Stimulated activated memory B cell treated with anti-CD40 and anti-IgM and Interleukin-4, amounts not matched to agents 10 μg/mL and 1 μg/mL and 100 μg/mL, for 72 hours (primary cell): Measurements from ENCODE around the gene NSUN6.

Experiments
- ATAC-seq: fragments of 150-1000 bp; cut with Tn5 transposase; 2 replicates; pipeline ENCODE4 v1.10.0; 2021
- H3K27ac Mint-ChIP-seq: one replicate; pipeline ENCODE4 v1.8.0; 2022; ENCODE audit warnings: mild to moderate bottlenecking, mixed read lengths
- H3K27me3 Mint-ChIP-seq: one replicate; pipeline ENCODE4 v1.8.0; 2022; ENCODE audit warnings: mixed read lengths
- H3K36me3 Mint-ChIP-seq: one replicate; pipeline ENCODE4 v1.8.0; 2022; ENCODE audit warnings: mixed read lengths
- H3K4me1 Mint-ChIP-seq: one replicate; pipeline ENCODE4 v1.8.0; 2022; ENCODE audit warnings: mixed read lengths
- H3K4me3 Mint-ChIP-seq: one replicate; pipeline ENCODE4 v1.8.0; 2022; ENCODE audit warnings: mild to moderate bottlenecking, moderate library complexity, mixed read lengths
- H3K9me3 Mint-ChIP-seq: one replicate; pipeline ENCODE4 v1.8.0; 2022; ENCODE audit warnings: mixed read lengths

The NSUN6 gene, protein sequence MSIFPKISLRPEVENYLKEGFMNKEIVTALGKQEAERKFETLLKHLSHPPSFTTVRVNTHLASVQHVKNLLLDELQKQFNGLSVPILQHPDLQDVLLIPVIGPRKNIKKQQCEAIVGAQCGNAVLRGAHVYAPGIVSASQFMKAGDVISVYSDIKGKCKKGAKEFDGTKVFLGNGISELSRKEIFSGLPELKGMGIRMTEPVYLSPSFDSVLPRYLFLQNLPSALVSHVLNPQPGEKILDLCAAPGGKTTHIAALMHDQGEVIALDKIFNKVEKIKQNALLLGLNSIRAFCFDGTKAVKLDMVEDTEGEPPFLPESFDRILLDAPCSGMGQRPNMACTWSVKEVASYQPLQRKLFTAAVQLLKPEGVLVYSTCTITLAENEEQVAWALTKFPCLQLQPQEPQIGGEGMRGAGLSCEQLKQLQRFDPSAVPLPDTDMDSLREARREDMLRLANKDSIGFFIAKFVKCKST

DNA sequence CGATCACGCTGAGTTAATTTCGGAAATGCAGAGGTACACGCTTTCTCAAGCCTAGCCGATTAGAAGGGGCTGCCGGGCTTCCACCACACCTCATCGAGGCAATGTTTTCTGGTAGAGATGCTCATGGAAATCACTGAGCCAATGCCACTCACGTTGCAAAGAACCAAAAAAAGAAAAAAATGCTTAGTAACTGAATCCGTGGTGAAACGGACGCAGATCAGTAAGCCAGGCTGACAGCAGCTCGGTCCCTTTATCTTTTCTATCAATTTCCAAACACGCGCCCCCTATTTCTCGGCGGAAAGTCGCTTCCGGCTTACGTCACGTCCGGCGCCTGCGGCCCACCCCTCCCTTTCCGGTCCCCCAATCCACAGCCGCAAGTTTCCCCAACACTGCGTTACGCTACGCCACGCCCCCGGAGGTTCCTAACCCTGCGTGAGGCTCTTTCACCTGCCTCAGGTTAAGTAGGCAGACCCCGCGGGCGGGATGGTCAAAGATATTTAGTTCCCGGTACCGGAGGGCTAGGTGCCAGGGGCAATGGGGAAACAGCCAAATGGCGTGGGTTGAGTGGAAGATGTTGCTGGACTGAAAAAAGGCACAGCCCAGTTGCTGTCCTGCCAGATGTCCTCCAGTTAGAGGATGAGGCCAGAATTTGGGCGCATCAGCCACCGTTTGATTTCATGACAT, at the start of gene NSUN6:
Gene NSUN6, minus strand, starts transcription at position 264 of the 684 bp plus-strand sequence. CDS start 384 bp downstream, outside the sequence.
- Mint-ChIP-seq H3K27me3 (no peaks in the 10 kb centered on the region), H3K4me3 (peak within 1 kb of the TSS; percentile 89), H3K9me3 (no peaks in the 10 kb centered on the region), H3K36me3 (no peaks in the 10 kb centered on the region), H3K27ac (peak within 1 kb of the TSS; percentile 82), H3K4me1 (peaks cover 33% of the 10 kb centered on the region)
- ATAC-seq: peak; percentile 99

DNA sequence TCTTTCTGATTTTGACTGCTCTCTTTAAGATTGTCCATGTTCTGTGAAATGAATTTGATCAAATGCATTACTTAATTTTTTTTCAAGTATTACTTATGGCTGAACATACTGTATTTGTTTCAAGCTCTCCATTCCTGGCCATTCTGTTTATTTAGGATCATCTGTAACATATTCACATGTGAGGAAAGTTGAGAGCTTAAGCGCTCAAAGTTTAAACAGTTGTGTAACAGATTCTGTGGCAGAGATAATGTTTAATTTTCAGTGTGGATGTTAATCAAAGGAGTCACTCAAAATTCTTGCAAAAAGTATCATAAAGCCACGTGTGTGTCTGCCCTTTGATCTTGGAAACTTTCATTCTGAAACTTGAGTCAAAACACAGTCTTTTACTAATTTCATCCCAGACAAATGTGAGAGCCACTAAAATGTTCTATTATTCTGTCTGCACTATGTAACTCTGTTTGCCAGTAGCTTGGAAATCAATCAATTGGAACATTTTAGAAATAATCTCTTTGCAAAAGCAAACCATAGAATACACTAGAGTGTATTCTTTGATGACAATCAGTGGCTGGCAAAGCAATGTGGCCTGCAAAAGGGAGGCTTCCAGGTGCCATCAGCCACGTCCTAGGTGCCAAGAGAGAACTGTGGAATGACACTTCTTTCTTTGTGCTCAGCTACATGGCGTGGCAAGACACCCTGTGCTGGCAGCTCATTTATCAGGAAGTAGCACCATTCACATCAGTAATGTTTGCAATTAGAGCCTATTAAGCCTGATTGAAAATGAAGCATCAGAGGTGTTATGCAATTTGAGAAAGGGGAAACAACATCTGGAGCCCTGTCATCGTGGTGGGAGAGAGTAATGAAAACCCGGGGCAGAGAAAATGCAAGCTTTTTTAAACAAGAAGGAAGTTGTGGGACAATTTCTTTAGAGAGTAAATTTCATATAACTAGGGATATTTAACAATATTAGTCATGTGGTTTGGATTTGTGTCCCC, 48.8 kb upstream of the NSUN6 start:
- H3K9me3 Mint-ChIP-seq: peaks cover 7% of the 10 kb centered on the region
- H3K4me1 Mint-ChIP-seq: no peaks in the 10 kb centered on the region
- no peaks in the 10 kb centered on the region for H3K36me3 Mint-ChIP-seq
- no peak for ATAC-seq
- no peaks in the 10 kb centered on the region for H3K27me3 Mint-ChIP-seq
- no peak overlapping the region for H3K4me3 Mint-ChIP-seq
- no peak overlapping the region for H3K27ac Mint-ChIP-seq

DNA sequence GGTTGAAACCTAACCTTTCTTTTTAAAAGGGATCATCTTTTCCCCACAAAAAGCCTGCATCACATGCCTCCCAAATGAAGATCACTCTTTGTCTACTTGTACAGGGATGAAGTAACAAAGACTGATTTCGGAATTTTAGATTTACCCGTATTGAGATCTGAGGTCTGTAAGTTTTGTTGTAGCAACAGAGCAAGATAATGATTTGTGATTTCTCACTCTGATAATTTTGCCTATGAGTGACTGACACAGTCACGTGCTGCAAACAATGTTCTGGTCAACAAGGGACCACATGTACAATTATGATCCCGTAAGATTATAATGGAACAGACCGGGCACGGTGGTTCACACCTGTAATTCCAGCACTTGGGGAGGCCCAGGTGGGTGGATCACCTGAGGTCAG, 39.2 kb upstream of the NSUN6 start:
- H3K9me3 Mint-ChIP-seq: no peaks in the 10 kb centered on the region
- H3K27ac Mint-ChIP-seq: no peak overlapping the region
- no peak for ATAC-seq
- no peaks in the 10 kb centered on the region for H3K4me1 Mint-ChIP-seq
- peaks cover 12% of the 10 kb centered on the region for H3K27me3 Mint-ChIP-seq
- no peaks in the 10 kb centered on the region for H3K36me3 Mint-ChIP-seq
- no peak overlapping the region for H3K4me3 Mint-ChIP-seq

DNA sequence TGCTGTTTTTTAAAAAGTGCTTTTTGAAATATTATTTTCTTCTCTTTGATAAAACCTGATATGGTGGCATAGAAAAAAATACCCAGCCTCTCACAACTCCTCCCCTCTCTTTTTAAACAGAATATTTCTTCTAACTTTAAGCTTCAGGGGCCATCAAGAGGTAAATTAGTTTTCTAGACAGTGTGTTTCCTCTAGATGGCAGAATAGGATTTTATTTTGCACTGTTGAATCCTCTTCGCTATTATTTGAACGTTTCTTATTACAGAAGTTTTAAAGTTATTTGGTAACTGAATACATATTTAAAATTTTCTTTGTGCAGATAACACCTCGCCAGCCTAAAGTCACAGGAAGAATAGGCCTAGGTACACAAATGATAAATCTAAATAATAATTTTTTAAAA, 38.1 kb upstream of the NSUN6 start:
- H3K9me3 Mint-ChIP-seq: no peaks in the 10 kb centered on the region
- H3K27me3 Mint-ChIP-seq: peaks cover 12% of the 10 kb centered on the region
- H3K4me3 Mint-ChIP-seq: no peak overlapping the region
- H3K36me3 Mint-ChIP-seq: no peaks in the 10 kb centered on the region
- H3K27ac Mint-ChIP-seq: no peak overlapping the region
- no peak for ATAC-seq
- no peaks in the 10 kb centered on the region for H3K4me1 Mint-ChIP-seq

DNA sequence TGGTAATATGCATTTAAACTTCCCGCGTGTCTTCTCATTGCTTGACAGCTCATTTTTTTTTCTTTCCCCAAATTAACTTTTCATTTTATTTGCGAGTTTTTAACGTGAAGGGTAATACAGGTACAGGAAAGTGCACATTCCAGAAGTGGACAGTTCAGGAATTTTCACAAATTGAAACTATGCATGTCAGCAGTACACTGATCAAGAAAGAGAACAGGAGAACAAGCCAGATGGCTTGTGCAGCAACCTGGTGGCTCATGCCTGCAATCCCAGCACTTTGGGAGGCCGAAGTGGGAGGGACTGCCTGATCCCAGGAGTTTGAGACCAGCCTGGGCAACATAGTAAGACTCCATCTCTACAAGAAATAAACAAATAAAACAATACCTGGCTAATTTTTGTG, 36.3 kb upstream of the NSUN6 start:
- Mint-ChIP-seq H3K9me3 (no peaks in the 10 kb centered on the region), H3K27ac (no peak overlapping the region), H3K4me1 (no peaks in the 10 kb centered on the region), H3K27me3 (peaks cover 12% of the 10 kb centered on the region), H3K36me3 (peaks cover 8% of the 10 kb centered on the region), H3K4me3 (no peak overlapping the region)
- no peak for ATAC-seq

DNA sequence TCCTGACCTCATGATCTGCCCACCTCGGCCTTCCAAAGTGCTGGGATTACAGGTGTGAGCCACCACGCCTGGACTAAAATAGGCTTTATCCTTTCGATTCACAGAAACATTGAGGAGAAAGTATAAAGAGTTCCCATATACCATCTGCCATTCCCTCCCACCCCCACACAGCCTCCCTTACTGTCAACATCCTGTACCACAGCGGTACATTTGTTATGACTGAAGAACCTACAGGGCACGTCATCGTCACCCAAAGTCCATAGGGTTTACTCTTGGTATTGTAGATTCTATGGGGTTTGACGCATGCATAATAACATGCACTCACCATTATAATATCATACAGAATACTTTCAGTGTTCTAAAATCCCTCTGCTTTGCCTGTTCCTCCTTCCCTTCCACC, 35.8 kb upstream of the NSUN6 start:
- peaks cover 11% of the 10 kb centered on the region for H3K36me3 Mint-ChIP-seq
- H3K4me3 Mint-ChIP-seq: no peak overlapping the region
- no peak for ATAC-seq
- no peak overlapping the region for H3K27ac Mint-ChIP-seq
- peaks cover 12% of the 10 kb centered on the region for H3K27me3 Mint-ChIP-seq
- no peaks in the 10 kb centered on the region for H3K4me1 Mint-ChIP-seq
- no peaks in the 10 kb centered on the region for H3K9me3 Mint-ChIP-seq

DNA sequence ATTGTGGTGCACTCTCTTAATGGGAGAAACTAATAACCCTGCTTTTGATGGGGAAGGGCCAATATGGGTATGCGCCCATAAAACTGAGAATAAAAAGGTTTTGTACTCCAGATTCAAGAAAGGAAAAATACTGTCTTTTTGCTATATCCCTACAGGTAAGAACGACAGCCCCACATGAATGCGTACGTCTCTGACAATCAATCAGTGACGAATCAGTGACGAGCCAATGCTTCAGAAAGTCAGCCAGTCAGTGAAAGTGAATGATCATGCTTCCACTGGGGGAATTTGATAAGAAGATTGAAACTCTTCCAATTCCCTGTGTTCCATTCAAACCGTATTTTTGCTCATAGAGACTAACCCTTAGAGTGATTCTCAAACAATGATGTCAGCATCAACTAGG, 34.2 kb upstream of the NSUN6 start:
- Mint-ChIP-seq H3K9me3 (no peaks in the 10 kb centered on the region), H3K4me1 (no peaks in the 10 kb centered on the region), H3K27me3 (peaks cover 12% of the 10 kb centered on the region), H3K27ac (no peak overlapping the region), H3K36me3 (peaks cover 16% of the 10 kb centered on the region), H3K4me3 (no peak overlapping the region)
- ATAC-seq: no peak

DNA sequence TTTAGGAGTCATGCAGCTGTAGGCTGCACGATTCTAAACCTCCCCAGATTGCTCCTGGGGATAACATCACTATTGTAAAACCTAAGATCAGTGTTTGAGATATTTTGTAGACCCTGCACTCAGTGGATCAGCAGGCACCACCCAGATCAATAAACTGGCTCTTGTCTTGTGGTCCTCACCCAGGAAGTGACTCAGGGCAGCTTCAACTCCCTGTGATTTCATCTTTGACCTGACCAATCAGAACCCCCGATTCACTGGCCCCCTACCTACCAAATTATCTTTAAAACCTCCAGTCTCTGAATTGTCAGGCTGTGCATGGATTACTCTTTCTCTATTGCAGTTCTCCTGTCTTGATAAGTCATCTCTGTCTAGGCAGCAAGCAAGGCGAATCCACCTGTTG, 33.6 kb upstream of the NSUN6 start:
- H3K4me1 Mint-ChIP-seq: no peaks in the 10 kb centered on the region
- ATAC-seq: no peak
- peaks cover 16% of the 10 kb centered on the region for H3K36me3 Mint-ChIP-seq
- peaks cover 12% of the 10 kb centered on the region for H3K27me3 Mint-ChIP-seq
- H3K4me3 Mint-ChIP-seq: no peak overlapping the region
- H3K9me3 Mint-ChIP-seq: no peaks in the 10 kb centered on the region
- no peak overlapping the region for H3K27ac Mint-ChIP-seq

DNA sequence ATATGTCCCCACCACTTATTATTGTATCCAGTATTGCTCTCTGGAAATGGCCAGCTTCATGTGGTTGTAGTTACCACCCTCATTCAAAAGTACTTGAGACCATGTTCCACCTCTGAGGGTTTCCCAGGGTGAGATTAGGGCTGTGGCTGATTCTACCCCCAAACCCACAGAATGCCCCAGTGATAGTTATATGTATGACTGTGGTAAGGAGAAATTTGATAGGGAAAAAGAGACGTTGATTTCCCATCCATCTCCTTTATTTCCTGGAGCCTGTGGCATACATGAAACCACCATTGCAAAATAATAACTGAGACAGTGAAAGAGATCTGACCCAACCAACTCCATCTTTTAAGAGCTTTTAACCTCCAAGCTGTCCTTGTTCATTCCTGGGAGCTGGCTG, 33.0 kb upstream of the NSUN6 start:
- H3K4me1 Mint-ChIP-seq: no peaks in the 10 kb centered on the region
- H3K9me3 Mint-ChIP-seq: no peaks in the 10 kb centered on the region
- H3K4me3 Mint-ChIP-seq: no peak overlapping the region
- no peak overlapping the region for H3K27ac Mint-ChIP-seq
- peaks cover 11% of the 10 kb centered on the region for H3K27me3 Mint-ChIP-seq
- peaks cover 16% of the 10 kb centered on the region for H3K36me3 Mint-ChIP-seq
- no peak for ATAC-seq

DNA sequence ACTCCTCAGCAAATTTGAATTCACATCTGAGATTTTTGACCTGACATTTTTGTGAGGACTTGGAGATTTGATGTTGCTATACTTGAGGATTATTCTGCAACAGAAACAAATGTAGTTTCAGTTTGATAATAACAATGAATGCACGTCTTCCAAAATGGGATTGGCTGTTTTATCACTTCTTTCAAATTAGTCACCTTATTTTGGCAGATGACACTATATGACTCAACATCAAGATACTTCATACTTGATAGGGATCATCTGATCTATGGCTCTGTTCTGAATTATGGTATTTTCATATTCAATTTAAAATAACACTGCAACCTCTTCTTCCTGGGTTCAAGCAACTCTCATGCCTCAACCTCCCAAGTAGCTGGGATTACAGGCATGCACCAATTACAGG, 32.0 kb upstream of the NSUN6 start:
- H3K9me3 Mint-ChIP-seq: no peaks in the 10 kb centered on the region
- H3K36me3 Mint-ChIP-seq: peaks cover 16% of the 10 kb centered on the region
- no peaks in the 10 kb centered on the region for H3K4me1 Mint-ChIP-seq
- H3K4me3 Mint-ChIP-seq: no peak overlapping the region
- no peak for ATAC-seq
- no peak overlapping the region for H3K27ac Mint-ChIP-seq
- H3K27me3 Mint-ChIP-seq: peaks cover under 1% of the 10 kb centered on the region

DNA sequence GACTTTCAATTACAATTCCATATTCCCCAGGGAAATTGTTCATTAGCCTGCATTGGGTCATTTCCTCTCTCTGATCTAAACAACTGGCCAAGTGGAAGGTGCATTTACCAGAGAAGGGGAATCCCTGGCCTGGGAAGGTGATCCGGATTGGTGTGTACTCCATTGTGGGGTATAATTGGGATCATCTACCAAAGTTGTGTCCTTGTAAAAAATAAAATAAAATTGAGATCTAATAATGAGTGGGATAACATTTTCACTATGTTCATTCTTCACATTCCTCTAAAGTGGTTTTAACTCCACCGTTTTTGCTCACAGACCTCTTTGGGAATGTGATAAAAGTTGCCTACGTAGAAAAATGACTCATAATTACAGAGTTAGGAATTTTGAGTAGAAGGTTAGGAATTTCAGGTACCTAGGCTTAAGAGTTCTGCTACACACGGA, 30.6 kb upstream of the NSUN6 start:
- Mint-ChIP-seq H3K9me3 (no peaks in the 10 kb centered on the region), H3K36me3 (peaks cover 16% of the 10 kb centered on the region), H3K27me3 (no peaks in the 10 kb centered on the region), H3K4me3 (no peak overlapping the region), H3K4me1 (no peaks in the 10 kb centered on the region), H3K27ac (no peak overlapping the region)
- no peak for ATAC-seq

DNA sequence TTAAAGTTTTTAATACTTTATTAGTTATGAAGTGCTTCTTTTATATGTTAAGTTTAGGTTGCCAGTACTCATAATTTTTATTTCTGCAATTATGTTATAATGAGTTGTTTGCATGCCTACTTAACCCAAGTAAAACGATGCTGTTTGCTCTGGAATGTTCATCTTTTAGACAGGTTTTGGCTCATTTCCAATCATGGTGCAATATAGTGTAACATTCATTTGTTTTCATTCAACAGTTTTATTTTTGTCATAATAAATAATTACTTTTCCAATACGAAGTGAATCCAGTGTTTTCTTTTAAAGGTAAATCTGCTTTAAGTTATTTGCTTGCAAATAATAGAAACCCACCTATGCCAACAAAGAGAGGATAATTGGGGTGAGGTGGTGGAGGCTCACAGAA, 30.0 kb upstream of the NSUN6 start:
- no peak overlapping the region for H3K4me3 Mint-ChIP-seq
- H3K27me3 Mint-ChIP-seq: no peaks in the 10 kb centered on the region
- H3K27ac Mint-ChIP-seq: no peak overlapping the region
- H3K9me3 Mint-ChIP-seq: no peaks in the 10 kb centered on the region
- ATAC-seq: no peak
- H3K4me1 Mint-ChIP-seq: no peaks in the 10 kb centered on the region
- H3K36me3 Mint-ChIP-seq: peaks cover 16% of the 10 kb centered on the region

DNA sequence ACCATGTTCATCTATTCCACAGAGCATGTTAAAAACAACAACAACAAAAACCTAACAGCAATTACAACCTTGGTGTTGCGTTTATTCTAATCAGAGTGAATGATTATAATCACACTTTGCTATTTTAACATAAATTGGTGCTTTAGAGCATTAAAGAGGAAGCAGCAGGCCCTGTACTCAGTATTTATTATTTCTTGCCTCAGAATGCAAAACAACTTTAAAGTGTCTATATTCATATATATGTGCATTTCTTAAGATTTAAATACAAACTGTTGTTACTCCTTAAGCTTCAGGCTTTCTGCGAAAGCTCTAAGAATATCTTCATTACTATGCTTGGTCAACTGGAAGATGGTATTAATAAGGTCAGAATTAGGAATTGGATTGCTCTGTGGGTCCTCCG, 29.4 kb upstream of the NSUN6 start:
- H3K36me3 Mint-ChIP-seq: peaks cover 16% of the 10 kb centered on the region
- no peaks in the 10 kb centered on the region for H3K9me3 Mint-ChIP-seq
- ATAC-seq: no peak
- H3K27me3 Mint-ChIP-seq: no peaks in the 10 kb centered on the region
- no peaks in the 10 kb centered on the region for H3K4me1 Mint-ChIP-seq
- H3K4me3 Mint-ChIP-seq: no peak overlapping the region
- H3K27ac Mint-ChIP-seq: no peak overlapping the region

DNA sequence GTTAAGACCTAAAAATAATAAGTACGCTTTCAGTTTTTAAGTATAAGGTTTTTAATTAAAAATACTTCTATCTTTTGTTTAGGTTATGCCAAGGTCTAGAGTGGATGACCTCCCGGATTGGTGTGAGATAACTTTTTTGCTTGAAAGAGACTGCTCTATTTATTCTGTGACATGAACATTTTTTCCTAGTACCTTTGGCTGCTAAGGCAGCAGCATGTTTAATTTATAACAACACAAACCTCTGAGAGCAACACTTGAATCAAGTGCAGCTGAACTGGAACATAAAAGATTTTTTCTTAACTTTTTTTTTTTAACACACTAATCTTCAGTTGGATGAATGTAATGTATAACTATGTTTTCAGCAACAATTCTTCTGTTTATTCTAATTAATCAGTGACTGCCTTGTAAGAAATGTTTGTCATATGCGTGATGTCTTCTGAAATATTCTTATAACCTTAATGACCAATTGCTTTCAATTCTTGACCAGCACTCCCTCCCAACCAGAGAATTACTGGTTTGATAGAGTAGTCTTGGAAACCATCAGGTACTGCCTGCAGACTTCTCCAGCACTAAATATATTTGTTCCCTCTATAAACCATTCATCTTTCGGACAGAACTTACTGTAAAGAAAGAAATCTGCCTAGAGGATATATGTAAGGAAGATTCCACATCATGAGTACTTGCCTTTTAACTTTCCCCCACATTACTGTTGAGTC, 23.9 kb upstream of the NSUN6 start:
- Mint-ChIP-seq H3K27me3 (no peaks in the 10 kb centered on the region), H3K36me3 (peaks cover 28% of the 10 kb centered on the region), H3K27ac (no peak overlapping the region), H3K4me1 (no peaks in the 10 kb centered on the region), H3K4me3 (no peak overlapping the region), H3K9me3 (no peaks in the 10 kb centered on the region)
- no peak for ATAC-seq
